GM21515 (cell line): Measurements from ENCODE around the gene SPINT4.
"Not testable (repeated sequence)": the region's sequence is repeated elsewhere in the genome, so short reads cannot be mapped to it uniquely, and the experiment has no call there.

Source experiments
- ATAC-seq: cut with Tn5 transposase; IDR thresholded peaks from one replicate; pipeline ENCODE4 v1.9.1; 2021; ENCODE audit not compliant: unreplicated experiment

Gene SPINT4

GRCh38 chr20:45764618-45765282 lies 42.6 kb downstream of the SPINT4 start:
- not testable (repeated sequence) for ATAC-seq

GRCh38 chr20:45765307-45765875 lies 43.2 kb downstream of the SPINT4 start:
- no peak for ATAC-seq

- no peak for ATAC-seq
Measured at GRCh38 chr20:45765980-45766379, 43.8 kb downstream of the SPINT4 start.

GRCh38 chr20:45768479-45768878 lies 46.3 kb downstream of the SPINT4 start:
- no peak for ATAC-seq

GRCh38 chr20:45771182-45771759 lies 49.1 kb downstream of the SPINT4 start:
- no peak for ATAC-seq

- ATAC-seq, result no peak
Measured at GRCh38 chr20:45772693-45773092, 50.5 kb downstream of the SPINT4 start.

GRCh38 chr20:45774945-45775344 lies 52.8 kb downstream of the SPINT4 start:
- no peak for ATAC-seq

GRCh38 chr20:45775411-45775810 lies 53.3 kb downstream of the SPINT4 start:
- ATAC-seq, result no peak
